ENCODE results near the gene TNFSF12. TPM values are rescaled to one million over a fixed set of nuclear protein-coding genes. Genes with fewer than 3 reads are reported as not detected.

TNFSF12 gene, protein sequence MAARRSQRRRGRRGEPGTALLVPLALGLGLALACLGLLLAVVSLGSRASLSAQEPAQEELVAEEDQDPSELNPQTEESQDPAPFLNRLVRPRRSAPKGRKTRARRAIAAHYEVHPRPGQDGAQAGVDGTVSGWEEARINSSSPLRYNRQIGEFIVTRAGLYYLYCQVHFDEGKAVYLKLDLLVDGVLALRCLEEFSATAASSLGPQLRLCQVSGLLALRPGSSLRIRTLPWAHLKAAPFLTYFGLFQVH
- total RNA-seq = 10 to 100 TPM; 10.9 to 13.7 TPM

- Mint-ChIP-seq H3K4me1 (peaks cover 48% of the 10 kb centered on the region), H3K36me3 (ENCODE audit: low read depth) (peaks cover 4% of the 10 kb centered on the region), H3K27ac (peak within 1 kb of the TSS; percentile 49), H3K4me3 (peak within 1 kb of the TSS; percentile 70), H3K27me3 (no peaks in the 10 kb centered on the region), H3K9me3 (ENCODE audit: low read depth) (no peaks in the 10 kb centered on the region)
- ChIA-PET CTCF (interaction anchor here (0.6 to 1.5 kb wide), 5 partner anchors 8 to 212 kb away, joined by 3 read pairs; no protein-coding TSS in a partner anchor), POLR2A (interaction anchor here (0.8 kb wide), 1 partner anchor 12 kb away, joined by 3 read pairs; no protein-coding TSS in a partner anchor)
- DNase-seq (peak; percentile 77), ATAC-seq (peak; percentile 45)
- intact Hi-C loops (cut with DNase I, micrococcal nuclease) = loop anchor here in 1 of 2 experiments (1.0 kb wide), 1 partner anchor 13 kb away; the partner anchor contains the start of gene SENP3
These were observed at the start of gene TNFSF12 for GRCh38 chr17:7548585-7549400. TSS of gene TNFSF12 (plus strand) at chr17:7549058. CDS start at chr17:7549154, 96 bp downstream.

GRCh38 chr17:7499161-7499560, 49.7 kb upstream of the TNFSF12 start:
- intact Hi-C loops (cut with DNase I, micrococcal nuclease) = no loop called here
- peaks cover 4% of the 10 kb centered on the region for H3K4me1 Mint-ChIP-seq
- DNase-seq (no peak), ATAC-seq (no peak)
- POLR2A ChIA-PET = interaction anchor here (1.2 kb wide), 1 partner anchor 13 kb away, joined by 7 read pairs; no protein-coding TSS in a partner anchor
- peak overlapping the region; percentile 37 for H3K27ac Mint-ChIP-seq
- CTCF ChIA-PET = interaction anchor here (0.6 to 1.0 kb wide), 4 partner anchors 27 to 62 kb away, joined by 3 read pairs; partner anchors contain the start of gene SENP3
- H3K27me3 Mint-ChIP-seq = no peaks in the 10 kb centered on the region
- H3K4me3 Mint-ChIP-seq = no peak overlapping the region
- no peaks in the 10 kb centered on the region for H3K9me3 Mint-ChIP-seq (ENCODE audit: low read depth)
- H3K36me3 Mint-ChIP-seq (ENCODE audit: low read depth) = peaks cover 75% of the 10 kb centered on the region

DNA sequence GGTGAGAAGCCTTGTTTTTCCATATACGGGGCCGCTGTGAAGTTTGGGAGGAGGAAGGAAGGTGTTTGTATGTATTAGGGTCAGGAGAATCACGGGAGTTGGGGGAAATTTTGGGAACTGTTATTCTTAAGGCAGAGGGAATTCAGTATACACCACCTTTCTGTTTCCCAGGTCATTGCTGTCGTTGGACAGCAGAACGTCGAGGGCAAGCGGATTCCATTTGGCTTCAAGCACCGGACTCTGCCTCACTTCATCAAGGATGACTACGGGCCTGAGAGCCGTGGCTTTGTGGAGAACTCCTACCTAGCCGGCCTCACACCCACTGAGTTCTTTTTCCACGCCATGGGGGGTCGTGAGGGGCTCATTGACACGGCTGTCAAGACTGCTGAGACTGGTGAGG, 47.1 kb upstream of the TNFSF12 start:
- H3K4me1 Mint-ChIP-seq = no peaks in the 10 kb centered on the region
- H3K36me3 Mint-ChIP-seq (ENCODE audit: low read depth) = peaks cover 74% of the 10 kb centered on the region
- POLR2A ChIA-PET = no interaction called here

GRCh38 chr17:7502171-7502847, 46.5 kb upstream of the TNFSF12 start:
- peaks cover 71% of the 10 kb centered on the region for H3K36me3 Mint-ChIP-seq (ENCODE audit: low read depth)
- intact Hi-C loops (cut with DNase I, micrococcal nuclease) = loop anchor here in 1 of 2 experiments (2.0 kb wide), 1 partner anchor 14 kb away; no protein-coding TSS in a partner anchor

More for the DNA sequence above, 47.1 kb upstream of the TNFSF12 start:
- Mint-ChIP-seq H3K4me3 (no peak overlapping the region), H3K27ac (no peak overlapping the region), H3K9me3 (ENCODE audit: low read depth) (no peaks in the 10 kb centered on the region), H3K27me3 (no peaks in the 10 kb centered on the region)
- intact Hi-C loops (cut with DNase I, micrococcal nuclease) = loop anchor here in 1 of 2 experiments (2.0 kb wide), 1 partner anchor 13 kb away; no protein-coding TSS in a partner anchor
- DNase-seq = no peak
- no peak for ATAC-seq
- CTCF ChIA-PET = interaction anchor here (1.1 kb wide), 1 partner anchor 26 kb away, joined by 3 read pairs; no protein-coding TSS in a partner anchor

DNA sequence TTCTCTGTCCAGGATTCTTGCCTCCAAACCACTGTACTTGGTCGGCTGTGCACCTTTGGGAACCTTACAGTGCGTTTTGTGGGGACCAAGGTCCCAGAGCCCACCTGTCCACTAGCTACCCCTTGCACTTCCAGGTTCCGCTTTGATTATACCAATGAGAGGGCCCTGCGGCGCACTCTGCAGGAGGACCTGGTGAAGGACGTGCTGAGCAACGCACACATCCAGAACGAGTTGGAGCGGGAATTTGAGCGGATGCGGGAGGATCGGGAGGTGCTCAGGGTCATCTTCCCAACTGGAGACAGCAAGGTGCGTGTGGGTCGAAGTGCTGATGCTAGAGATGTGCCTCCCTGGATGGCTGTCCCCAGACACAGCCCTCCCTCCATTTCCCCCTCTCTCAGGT, 45.9 kb upstream of the TNFSF12 start:
- ATAC-seq = peak; percentile 11
- intact Hi-C loops (cut with DNase I, micrococcal nuclease) = loop anchor here in 1 of 2 experiments (2.0 kb wide), 1 partner anchor 14 kb away; no protein-coding TSS in a partner anchor
- CTCF ChIA-PET = interaction anchor here (0.6 kb wide), 1 partner anchor 130 kb away, joined by 3 read pairs; no protein-coding TSS in a partner anchor
- Mint-ChIP-seq H3K4me1 (no peaks in the 10 kb centered on the region), H3K27ac (no peak overlapping the region), H3K36me3 (ENCODE audit: low read depth) (peaks cover 71% of the 10 kb centered on the region), H3K4me3 (no peak overlapping the region), H3K27me3 (no peaks in the 10 kb centered on the region), H3K9me3 (ENCODE audit: low read depth) (no peaks in the 10 kb centered on the region)
- POLR2A ChIA-PET = no interaction called here
- DNase-seq = peak; percentile 32

More at GRCh38 chr17:7502171-7502847, 46.5 kb upstream of the TNFSF12 start:
- no peak for DNase-seq
- ATAC-seq = no peak
- ChIA-PET CTCF (no interaction called here), POLR2A (no interaction called here)
- no peaks in the 10 kb centered on the region for H3K9me3 Mint-ChIP-seq (ENCODE audit: low read depth)
- H3K27me3 Mint-ChIP-seq = no peaks in the 10 kb centered on the region
- no peak overlapping the region for H3K4me3 Mint-ChIP-seq
- H3K27ac Mint-ChIP-seq = no peak overlapping the region
- no peaks in the 10 kb centered on the region for H3K4me1 Mint-ChIP-seq

DNA sequence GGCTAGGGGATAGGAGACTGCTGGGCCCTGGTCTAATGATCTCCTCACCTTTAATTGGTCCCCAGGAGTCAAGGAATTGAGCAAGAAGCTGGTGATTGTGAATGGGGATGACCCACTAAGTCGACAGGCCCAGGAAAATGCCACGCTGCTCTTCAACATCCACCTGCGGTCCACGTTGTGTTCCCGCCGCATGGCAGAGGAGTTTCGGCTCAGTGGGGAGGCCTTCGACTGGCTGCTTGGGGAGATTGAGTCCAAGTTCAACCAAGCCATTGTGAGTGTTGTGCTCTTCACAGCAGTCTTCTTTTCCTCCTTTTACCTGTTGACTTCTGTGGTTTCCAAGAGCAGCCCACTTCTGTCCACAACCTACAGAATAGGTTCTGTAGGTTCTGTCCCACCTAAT, 45.3 kb upstream of the TNFSF12 start:
- H3K36me3 Mint-ChIP-seq (ENCODE audit: low read depth) = peaks cover 73% of the 10 kb centered on the region
- H3K4me1 Mint-ChIP-seq = no peaks in the 10 kb centered on the region
- DNase-seq = no peak
- POLR2A ChIA-PET = no interaction called here
- H3K27me3 Mint-ChIP-seq = no peaks in the 10 kb centered on the region
- CTCF ChIA-PET = interaction anchor here (0.6 to 1.9 kb wide), 2 partner anchors 11 to 129 kb away, joined by 3 to 12 read pairs; no protein-coding TSS in a partner anchor
- no peaks in the 10 kb centered on the region for H3K9me3 Mint-ChIP-seq (ENCODE audit: low read depth)
- no peak for ATAC-seq
- no peak overlapping the region for H3K4me3 Mint-ChIP-seq
- H3K27ac Mint-ChIP-seq = no peak overlapping the region
- intact Hi-C loops (cut with DNase I, micrococcal nuclease) = loop anchor here in 1 of 2 experiments (2.0 kb wide), 1 partner anchor 15 kb away; no protein-coding TSS in a partner anchor

DNA sequence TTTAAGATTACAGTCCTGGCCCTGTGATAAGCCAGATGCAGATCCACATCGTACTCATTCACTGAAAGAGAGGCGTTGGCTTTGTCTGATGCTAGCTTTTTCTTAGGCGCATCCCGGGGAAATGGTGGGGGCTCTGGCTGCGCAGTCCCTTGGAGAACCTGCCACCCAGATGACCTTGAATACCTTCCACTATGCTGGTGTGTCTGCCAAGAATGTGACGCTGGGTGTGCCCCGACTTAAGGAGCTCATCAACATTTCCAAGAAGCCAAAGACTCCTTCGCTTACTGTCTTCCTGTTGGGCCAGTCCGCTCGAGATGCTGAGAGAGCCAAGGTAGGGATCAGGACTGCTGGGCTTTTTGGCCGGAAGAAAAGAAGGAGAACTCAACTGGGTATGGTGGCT, 40.7 kb upstream of the TNFSF12 start:
- H3K27ac Mint-ChIP-seq = no peak overlapping the region
- H3K9me3 Mint-ChIP-seq (ENCODE audit: low read depth) = no peaks in the 10 kb centered on the region
- no peak for DNase-seq
- no peak overlapping the region for H3K4me3 Mint-ChIP-seq
- CTCF ChIA-PET = interaction anchor here (0.9 to 1.3 kb wide), 3 partner anchors 15 to 53 kb away, joined by 3 to 5 read pairs (median 3); no protein-coding TSS in a partner anchor
- no peaks in the 10 kb centered on the region for H3K27me3 Mint-ChIP-seq
- ATAC-seq = no peak
- H3K36me3 Mint-ChIP-seq (ENCODE audit: low read depth) = peaks cover 76% of the 10 kb centered on the region
- no peaks in the 10 kb centered on the region for H3K4me1 Mint-ChIP-seq
- intact Hi-C loops (cut with DNase I, micrococcal nuclease) = no loop called here
- POLR2A ChIA-PET = interaction anchor here (0.6 kb wide), 1 partner anchor 93 kb away, joined by 3 read pairs; no protein-coding TSS in a partner anchor

DNA sequence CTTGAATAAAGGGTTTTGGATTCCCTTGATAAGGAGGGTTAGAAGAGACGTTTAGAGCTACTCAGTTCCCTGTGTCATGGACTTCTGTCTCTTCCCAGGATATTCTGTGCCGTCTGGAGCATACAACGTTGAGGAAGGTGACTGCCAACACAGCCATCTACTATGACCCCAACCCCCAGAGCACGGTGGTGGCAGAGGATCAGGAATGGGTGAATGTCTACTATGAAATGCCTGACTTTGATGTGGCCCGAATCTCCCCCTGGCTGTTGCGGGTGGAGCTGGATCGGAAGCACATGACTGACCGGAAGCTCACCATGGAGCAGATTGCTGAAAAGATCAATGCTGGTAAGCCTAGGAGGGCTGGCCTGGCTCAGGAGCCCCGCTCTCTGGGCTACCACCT, 40.0 kb upstream of the TNFSF12 start:
- no peak for ATAC-seq
- Mint-ChIP-seq H3K4me3 (no peak overlapping the region), H3K36me3 (ENCODE audit: low read depth) (peaks cover 75% of the 10 kb centered on the region), H3K27ac (no peak overlapping the region), H3K4me1 (no peaks in the 10 kb centered on the region), H3K27me3 (no peaks in the 10 kb centered on the region), H3K9me3 (ENCODE audit: low read depth) (no peaks in the 10 kb centered on the region)
- ChIA-PET CTCF (interaction anchor here (0.7 to 1.3 kb wide), 5 partner anchors 14 to 54 kb away, joined by 3 to 5 read pairs (median 3); partner anchors contain the start of gene SENP3), POLR2A (interaction anchor here (0.7 kb wide), 2 partner anchors 64 to 169 kb away, joined by 3 read pairs; partner anchors contain the start of gene CHRNB1)
- DNase-seq = no peak
- intact Hi-C loops (cut with DNase I, micrococcal nuclease) = no loop called here

GRCh38 chr17:7509937-7510336, 38.9 kb upstream of the TNFSF12 start:
- Mint-ChIP-seq H3K27ac (no peak overlapping the region), H3K27me3 (no peaks in the 10 kb centered on the region)

GRCh38 chr17:7511108-7511507, 37.8 kb upstream of the TNFSF12 start:
- H3K4me3 Mint-ChIP-seq = no peak overlapping the region
- no peak overlapping the region for H3K27ac Mint-ChIP-seq
- H3K9me3 Mint-ChIP-seq (ENCODE audit: low read depth) = no peaks in the 10 kb centered on the region
- H3K4me1 Mint-ChIP-seq = no peaks in the 10 kb centered on the region
- ATAC-seq (no peak), DNase-seq (no peak)
- H3K27me3 Mint-ChIP-seq = no peaks in the 10 kb centered on the region
- peaks cover 74% of the 10 kb centered on the region for H3K36me3 Mint-ChIP-seq (ENCODE audit: low read depth)
- intact Hi-C loops (cut with DNase I, micrococcal nuclease) = no loop called here
- ChIA-PET CTCF (no interaction called here), POLR2A (interaction anchor here (0.6 kb wide), 1 partner anchor 150 kb away, joined by 4 read pairs; no protein-coding TSS in a partner anchor)

More at GRCh38 chr17:7509937-7510336, 38.9 kb upstream of the TNFSF12 start:
- peaks cover 79% of the 10 kb centered on the region for H3K36me3 Mint-ChIP-seq (ENCODE audit: low read depth)
- POLR2A ChIA-PET = no interaction called here
- H3K9me3 Mint-ChIP-seq (ENCODE audit: low read depth) = no peaks in the 10 kb centered on the region
- CTCF ChIA-PET = no interaction called here
- no peak for DNase-seq
- H3K4me3 Mint-ChIP-seq = no peak overlapping the region
- no peak for ATAC-seq
- intact Hi-C loops (cut with DNase I, micrococcal nuclease) = no loop called here
- no peaks in the 10 kb centered on the region for H3K4me1 Mint-ChIP-seq

All from activated CD4-positive, alpha-beta T cell treated with anti-CD3 and anti-CD28 coated beads for 36 hours (primary cell).